ENCODE results near the gene CABP7.

- TF ChIP-seq YY1 (IDR thresholded peaks at IDR 0.05; ENCODE audit: low read depth, low read length) (no peak), NRF1 (IDR thresholded peaks at IDR 0.05; ENCODE audit: low read depth, low read length) (no peak), POLR2A (IDR thresholded peaks at IDR 0.05; ENCODE audit: control extremely low read depth in 1 of 2, low read depth in 2 of 2, low read length in 2 of 2) (no peak)
- TF ChIP-seq, protein P1, sequence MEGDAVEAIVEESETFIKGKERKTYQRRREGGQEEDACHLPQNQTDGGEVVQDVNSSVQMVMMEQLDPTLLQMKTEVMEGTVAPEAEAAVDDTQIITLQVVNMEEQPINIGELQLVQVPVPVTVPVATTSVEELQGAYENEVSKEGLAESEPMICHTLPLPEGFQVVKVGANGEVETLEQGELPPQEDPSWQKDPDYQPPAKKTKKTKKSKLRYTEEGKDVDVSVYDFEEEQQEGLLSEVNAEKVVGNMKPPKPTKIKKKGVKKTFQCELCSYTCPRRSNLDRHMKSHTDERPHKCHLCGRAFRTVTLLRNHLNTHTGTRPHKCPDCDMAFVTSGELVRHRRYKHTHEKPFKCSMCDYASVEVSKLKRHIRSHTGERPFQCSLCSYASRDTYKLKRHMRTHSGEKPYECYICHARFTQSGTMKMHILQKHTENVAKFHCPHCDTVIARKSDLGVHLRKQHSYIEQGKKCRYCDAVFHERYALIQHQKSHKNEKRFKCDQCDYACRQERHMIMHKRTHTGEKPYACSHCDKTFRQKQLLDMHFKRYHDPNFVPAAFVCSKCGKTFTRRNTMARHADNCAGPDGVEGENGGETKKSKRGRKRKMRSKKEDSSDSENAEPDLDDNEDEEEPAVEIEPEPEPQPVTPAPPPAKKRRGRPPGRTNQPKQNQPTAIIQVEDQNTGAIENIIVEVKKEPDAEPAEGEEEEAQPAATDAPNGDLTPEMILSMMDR (IDR thresholded peaks at IDR 0.05; ENCODE audit: control extremely low read depth in 1 of 3, insufficient read depth in 1 of 3, low read depth in 1 of 3, low read length in 3 of 3), result no peak
Observed at GRCh38 chr22:29742326-29742725, 22.5 kb downstream of the CABP7 start.

Data from H1 (cell line).